GM12872 (cell line): ENCODE measurements around the gene SAMD4B.

Experiments used
- CTCF ChIP-seq: IDR thresholded peaks from 3 replicates; pipeline ENCODE4 v1.5.1; 2011; ENCODE audit warnings: low read depth, mild to moderate bottlenecking, low read length, moderate library complexity; ENCODE audit not compliant: insufficient read depth

SAMD4B gene

GRCh38 chr19:39316627-39317321 is 25.4 kb upstream of the SAMD4B start:
- no peak for TF ChIP-seq CTCF

GRCh38 chr19:39317476-39317875 is 24.7 kb upstream of the SAMD4B start:
- no peak for TF ChIP-seq CTCF

GRCh38 chr19:39318071-39318470 is 24.1 kb upstream of the SAMD4B start:
- TF ChIP-seq CTCF: no peak

GRCh38 chr19:39318690-39319089 is 23.5 kb upstream of the SAMD4B start:
- no peak for TF ChIP-seq CTCF

- TF ChIP-seq CTCF: no peak
Measured at GRCh38 chr19:39319098-39319891, 22.9 kb upstream of the SAMD4B start.

- TF ChIP-seq CTCF: no peak
Measured at GRCh38 chr19:39319892-39320248, 22.4 kb upstream of the SAMD4B start.

- TF ChIP-seq CTCF: no peak
Measured at GRCh38 chr19:39321117-39321831, 20.9 kb upstream of the SAMD4B start.
